ENCODE results near the gene MAPK12.

GRCh38 chr22:50216055-50216683 lies 45.3 kb downstream of the MAPK12 start:
- TF ChIP-seq POLR2A (IDR thresholded peaks at IDR 0.05): no peak
- TF ChIP-seq CTCF (IDR thresholded peaks at IDR 0.05): no peak

All from Peyer's patch (tissue), 4 donors.